Uterus (tissue), 4 donors: ENCODE data around the gene CADM4. TPM values are rescaled to one million over a fixed set of nuclear protein-coding genes. Genes with fewer than 3 reads are reported as not detected.

ENCODE experiments used
- DNase-seq, 2 donors: peaks; one replicate each; pipeline ENCODE4 v3.0.0-alpha.2; 2019 to 2020
- H3K27ac ChIP-seq, 2 donors: fragments of 200-600 bp; sonication (generic); 1 replicate in 1 of 2; 2 replicates in 1 of 2; pipeline ENCODE4 v1.5.1; 2016 to 2018
- H3K27me3 ChIP-seq, 2 donors: fragments of 200-600 bp; sonication (generic); one replicate each; pipeline ENCODE4 v1.5.1; 2018 to 2019; ENCODE audit warnings: control low read depth in 1 of 2
- H3K36me3 ChIP-seq, 2 donors: fragments of 200-600 bp; sonication (generic); one replicate each; pipeline ENCODE4 v1.5.1; 2019; ENCODE audit warnings: control low read depth in 1 of 2
- H3K4me1 ChIP-seq, 2 donors: fragments of 200-600 bp; sonication (generic); one replicate each; pipeline ENCODE4 v1.5.1; 2018 to 2019; ENCODE audit warnings: control low read depth in 1 of 2
- H3K4me3 ChIP-seq, 2 donors: fragments of 200-600 bp; sonication (generic); 1 replicate in 1 of 2; 2 replicates in 1 of 2; pipeline ENCODE4 v1.5.1; 2018 to 2019; ENCODE audit warnings: mild to moderate bottlenecking in 1 of 2
- H3K9me3 ChIP-seq, 2 donors: fragments of 200-600 bp; sonication (generic); one replicate each; pipeline ENCODE4 v1.5.1; 2019; ENCODE audit warnings: control low read depth in 1 of 2
- CTCF ChIP-seq, 4 experiments: fragments of 200-600 bp in 2 of 4; fragments of 450-650 bp in 2 of 4; sonication (generic) in 2 of 4; IDR thresholded peaks; one replicate each; pipeline ENCODE4 v1.5.1; 2016 to 2019; ENCODE audit warnings: antibody characterized with exemption in 4 of 4, mild to moderate bottlenecking in 2 of 4, moderate library complexity in 1 of 4
- POLR2A ChIP-seq, 2 donors: fragments of 450-650 bp; IDR thresholded peaks; one replicate each; pipeline ENCODE4 v1.6.1; 2016; ENCODE audit warnings: antibody characterized with exemption in 2 of 2, mild to moderate bottlenecking in 1 of 2, moderate library complexity in 1 of 2
- intact Hi-C: fragments of 100-400 bp; cut with DNase I; formaldehyde crosslinking; loops from one replicate; pipeline ENCODE4 v1.15.1; 2023; ENCODE audit warnings: low total_unique reads
- total RNA-seq, 4 donors: library from RNA; depleted of rRNA in 3 of 4; stranded (reverse); fragments of >200 nt in 3 of 4; gene quantifications; one replicate each; pipeline versions ENCODE4 v1.1.0 to v1.2.4, GENCODE V29; 2014 to 2023
- donor health status: DM: yes; HTN: yes; CAD: no.

CADM4 gene
- total RNA-seq, 4 donors from 2014 or later = 2.1 to 18.6 (median 10.5) TPM

DNA sequence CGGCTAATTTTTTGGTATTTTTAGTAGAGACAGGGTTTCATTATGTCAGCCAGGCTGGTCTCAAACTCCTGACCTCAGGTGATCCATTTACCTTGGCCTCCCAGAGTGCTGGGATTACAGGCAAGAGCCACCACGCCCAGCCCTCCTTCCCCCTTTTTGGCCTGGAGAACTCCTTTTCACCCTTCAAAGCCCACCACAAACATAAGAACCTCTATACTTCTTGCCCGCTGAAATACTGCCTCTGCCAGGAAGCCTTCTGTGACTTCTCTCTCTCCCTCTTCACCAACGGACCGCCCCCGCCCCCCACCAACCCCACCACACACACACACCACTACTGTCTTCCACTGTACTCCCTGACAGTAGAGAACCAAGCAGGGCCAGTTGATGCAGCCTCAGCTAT is 22.7 kb downstream of the CADM4 start:
- H3K36me3 ChIP-seq = no peaks in the 10 kb centered on the region
- intact Hi-C loops = no loop called here
- peaks cover 0 to 5% of the 10 kb centered on the region in 2 donors for H3K4me1 ChIP-seq
- no peaks in the 10 kb centered on the region for H3K27me3 ChIP-seq
- H3K27ac ChIP-seq = no peak overlapping the region
- TF ChIP-seq CTCF (IDR thresholded peaks at IDR 0.05) = no peak
- TF ChIP-seq POLR2A (IDR thresholded peaks at IDR 0.05) = no peak
- no peak overlapping the region for H3K4me3 ChIP-seq
- no peaks in the 10 kb centered on the region for H3K9me3 ChIP-seq
- DNase-seq = no peak

DNA sequence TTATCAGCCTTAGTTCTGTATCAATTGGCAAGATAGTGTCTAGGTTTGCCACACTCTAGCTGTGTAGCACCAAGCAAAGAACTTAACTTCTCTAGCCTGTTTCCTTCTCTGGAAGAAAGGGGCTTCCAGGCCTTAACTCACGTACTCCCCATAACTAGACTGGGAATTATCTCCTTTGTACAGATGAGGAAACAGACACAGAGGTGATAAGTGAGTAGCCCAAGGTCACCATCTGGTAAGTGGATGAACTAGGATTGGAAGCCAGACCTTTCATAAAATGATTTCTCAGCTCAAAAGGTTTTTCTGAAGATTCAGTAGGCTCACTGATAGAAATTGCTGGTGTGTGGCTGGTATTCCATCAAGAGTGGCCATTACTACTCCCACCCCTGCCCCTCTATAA is 23.3 kb downstream of the CADM4 start:
- intact Hi-C loops = no loop called here
- no peak for DNase-seq
- no peak overlapping the region for H3K27ac ChIP-seq
- H3K4me3 ChIP-seq = no peak overlapping the region
- H3K9me3 ChIP-seq = no peaks in the 10 kb centered on the region
- TF ChIP-seq POLR2A (IDR thresholded peaks at IDR 0.05) = no peak
- no peak for TF ChIP-seq CTCF (IDR thresholded peaks at IDR 0.05)
- peaks cover 0 to 5% of the 10 kb centered on the region in 2 donors for H3K4me1 ChIP-seq
- no peaks in the 10 kb centered on the region for H3K27me3 ChIP-seq
- H3K36me3 ChIP-seq = no peaks in the 10 kb centered on the region

GRCh38 chr19:43612374-43612773 is 27.3 kb downstream of the CADM4 start:
- H3K4me1 ChIP-seq = no peaks in the 10 kb centered on the region
- no peak overlapping the region for H3K27ac ChIP-seq
- DNase-seq = no peak
- no peaks in the 10 kb centered on the region for H3K9me3 ChIP-seq
- intact Hi-C loops = no loop called here
- TF ChIP-seq CTCF (IDR thresholded peaks at IDR 0.05) (no peak), POLR2A (IDR thresholded peaks at IDR 0.05) (no peak)
- H3K36me3 ChIP-seq = no peaks in the 10 kb centered on the region
- no peaks in the 10 kb centered on the region for H3K27me3 ChIP-seq
- H3K4me3 ChIP-seq = no peak overlapping the region

DNA sequence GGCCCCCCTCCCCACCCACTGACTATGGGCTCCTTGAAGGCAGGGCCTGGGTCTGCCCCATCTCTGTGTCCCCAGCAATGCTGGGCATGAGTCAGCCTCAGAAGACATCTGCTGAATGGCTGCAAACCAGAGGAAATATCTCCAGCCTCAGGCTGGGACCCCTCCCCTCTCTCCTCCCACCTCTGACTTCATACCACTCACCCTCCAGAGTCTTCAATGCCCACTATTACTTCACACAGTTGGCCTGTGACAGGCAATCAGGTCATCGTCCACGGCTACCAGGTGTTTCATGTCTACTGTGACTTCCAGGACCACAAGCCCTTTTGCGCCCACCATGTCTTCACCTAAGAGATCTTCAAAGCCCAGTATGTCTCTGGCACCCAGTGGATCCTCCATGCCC is 27.9 kb downstream of the CADM4 start, which contains the start of gene SRRM5:
Gene SRRM5, plus strand, starts transcription at position 301 of the 400 bp plus-strand sequence. Its CDS starts 34 bp downstream, at position 335.
- TF ChIP-seq POLR2A (IDR thresholded peaks at IDR 0.05) (no peak), CTCF (IDR thresholded peaks at IDR 0.05) (no peak)
- Histone ChIP-seq H3K4me1 (no peaks in the 10 kb centered on the region), H3K27ac (no peak within 1 kb of the TSS), H3K9me3 (no peaks in the 10 kb centered on the region), H3K4me3 (no peak within 1 kb of the TSS), H3K36me3 (no peaks in the 10 kb centered on the region), H3K27me3 (no peaks in the 10 kb centered on the region)
- intact Hi-C loops = no loop called here
- no peak for DNase-seq

DNA sequence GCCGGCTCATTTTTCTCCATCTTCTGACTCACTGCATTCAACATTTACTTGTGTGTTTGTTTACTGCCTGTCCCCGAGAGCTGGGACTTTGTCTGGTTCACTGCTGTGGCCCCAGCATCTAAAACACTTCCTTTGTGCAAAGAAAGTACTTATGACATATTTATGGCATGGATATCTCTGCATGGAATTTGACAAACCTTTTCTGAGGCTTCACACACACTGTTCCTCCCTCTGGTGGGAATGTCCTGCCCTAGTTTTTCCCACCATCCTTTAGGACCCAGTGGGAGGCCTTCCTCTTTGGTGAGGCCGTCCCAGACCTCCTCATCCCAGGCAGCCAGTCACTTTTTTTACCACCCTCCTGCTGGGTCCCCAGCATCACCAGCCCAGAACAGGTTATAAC is 29.2 kb downstream of the CADM4 start:
- Histone ChIP-seq H3K36me3 (no peaks in the 10 kb centered on the region), H3K9me3 (no peaks in the 10 kb centered on the region)
- intact Hi-C loops = no loop called here

More for the DNA sequence above, 29.2 kb downstream of the CADM4 start:
- H3K4me1 ChIP-seq = no peaks in the 10 kb centered on the region
- H3K4me3 ChIP-seq = no peak overlapping the region
- no peak overlapping the region for H3K27ac ChIP-seq
- DNase-seq = no peak
- H3K27me3 ChIP-seq = no peaks in the 10 kb centered on the region
- TF ChIP-seq CTCF (IDR thresholded peaks at IDR 0.05) = no peak
- TF ChIP-seq POLR2A (IDR thresholded peaks at IDR 0.05) = no peak
